BLaER1 treated with 17β-estradiol and CSF1 and Interleukin-3, amounts not matched to agents 10 nM and 100 nM (cell line): ENCODE measurements around the gene MIP.

Experiments used
- H3K27ac ChIP-seq, 11 experiments: shearing (Covaris generic); formaldehyde crosslinking; 2 replicates each; pipeline ENCODE4 v1.8.1; 2022
- H3K27me3 ChIP-seq, 11 experiments: shearing (Covaris generic); formaldehyde crosslinking; 2 replicates each; pipeline ENCODE4 v1.8.1; 2022
- H3K36me3 ChIP-seq, 11 experiments: shearing (Covaris generic); formaldehyde crosslinking; 2 replicates each; pipeline ENCODE4 v1.8.1; 2022
- H3K4me1 ChIP-seq, 10 experiments: shearing (Covaris generic); formaldehyde crosslinking; 2 replicates each; pipeline ENCODE4 v1.8.1; 2022
- H3K4me2 ChIP-seq, 11 experiments: shearing (Covaris generic); formaldehyde crosslinking; 2 replicates each; pipeline ENCODE4 v1.8.1; 2022
- H3K4me3 ChIP-seq, 10 experiments: shearing (Covaris generic); formaldehyde crosslinking; 2 replicates each; pipeline ENCODE4 v1.8.1; 2022
- H3K9ac ChIP-seq, 11 experiments: shearing (Covaris generic); formaldehyde crosslinking; 2 replicates each; pipeline ENCODE4 v1.8.1; 2022
- H3K9me3 ChIP-seq, 11 experiments: shearing (Covaris generic); formaldehyde crosslinking; replicated peaks in 1 of 11; 2 replicates each; pipeline ENCODE4 v1.8.1; 2022
- H4K20me1 ChIP-seq, 11 experiments: shearing (Covaris generic); formaldehyde crosslinking; 2 replicates each; pipeline ENCODE4 v1.8.1; 2022
- Cebpa-rat ChIP-seq, 11 experiments: shearing (Covaris generic); IDR thresholded peaks; 2 replicates each; pipeline ENCODE4 v1.8.1; 2022

MIP gene

DNA sequence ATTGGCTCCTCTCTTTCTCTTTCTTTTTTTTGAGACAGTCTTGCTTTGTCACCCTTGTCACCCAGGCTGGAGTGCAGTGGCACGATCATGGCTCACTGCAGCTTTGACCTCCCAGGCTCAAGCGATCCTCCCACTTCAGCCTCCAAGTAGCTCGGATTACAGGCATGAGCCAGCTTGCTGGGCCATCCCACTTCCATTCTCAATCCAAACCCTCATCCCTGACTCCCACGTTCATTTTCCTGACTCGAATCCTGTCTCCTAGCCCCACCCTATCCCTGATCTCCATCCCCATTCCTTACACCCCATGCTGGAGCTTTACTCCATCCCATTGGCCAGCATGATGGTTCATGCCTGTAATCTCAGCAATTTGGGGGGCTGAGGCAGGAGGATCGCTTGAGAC is 21.7 kb upstream of the MIP start:
- H3K4me1 ChIP-seq, result peaks cover 0 to 17% (median 9%) of the 10 kb centered on the region in 10 experiments; a peak in 14 of 20 replicates
- TF ChIP-seq Cebpa-rat (IDR thresholded peaks at IDR 0.05), result no peak
- no peak overlapping the region for H3K4me2 ChIP-seq
- peaks cover 0 to 47% (median 6%) of the 10 kb centered on the region in 11 experiments; a peak in 7 of 22 replicates for H4K20me1 ChIP-seq
- no peak overlapping the region for H3K4me3 ChIP-seq
- no peaks in the 10 kb centered on the region for H3K9me3 ChIP-seq
- no peak overlapping the region for H3K27ac ChIP-seq
- H3K36me3 ChIP-seq, result peaks cover 8 to 47% (median 30%) of the 10 kb centered on the region in 11 experiments; a peak in 21 of 22 replicates
- no peaks in the 10 kb centered on the region for H3K27me3 ChIP-seq
- H3K9ac ChIP-seq, result no peak overlapping the region

DNA sequence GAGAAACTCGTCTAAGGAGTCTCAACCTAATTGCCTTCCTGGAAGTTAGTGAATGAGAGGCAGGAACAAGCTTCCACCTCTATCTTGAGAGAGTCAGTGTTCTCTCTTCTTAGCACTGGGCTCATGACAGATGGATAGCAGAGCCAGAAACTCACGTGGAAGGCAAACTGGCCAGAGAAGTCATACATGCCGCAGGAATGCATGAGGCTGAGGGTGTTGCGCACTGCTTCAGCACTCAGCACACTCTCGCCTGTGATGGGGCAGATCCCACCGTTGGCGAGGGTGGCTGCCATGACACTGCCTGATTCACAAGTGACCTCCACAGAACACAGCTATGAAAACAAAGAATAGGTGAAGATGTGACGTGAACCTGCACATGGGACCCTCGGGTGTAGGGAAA is 19.9 kb upstream of the MIP start:
- no peak for TF ChIP-seq Cebpa-rat (IDR thresholded peaks at IDR 0.05)
- H3K4me1 ChIP-seq, result peaks cover 5 to 23% (median 19%) of the 10 kb centered on the region in 10 experiments

DNA sequence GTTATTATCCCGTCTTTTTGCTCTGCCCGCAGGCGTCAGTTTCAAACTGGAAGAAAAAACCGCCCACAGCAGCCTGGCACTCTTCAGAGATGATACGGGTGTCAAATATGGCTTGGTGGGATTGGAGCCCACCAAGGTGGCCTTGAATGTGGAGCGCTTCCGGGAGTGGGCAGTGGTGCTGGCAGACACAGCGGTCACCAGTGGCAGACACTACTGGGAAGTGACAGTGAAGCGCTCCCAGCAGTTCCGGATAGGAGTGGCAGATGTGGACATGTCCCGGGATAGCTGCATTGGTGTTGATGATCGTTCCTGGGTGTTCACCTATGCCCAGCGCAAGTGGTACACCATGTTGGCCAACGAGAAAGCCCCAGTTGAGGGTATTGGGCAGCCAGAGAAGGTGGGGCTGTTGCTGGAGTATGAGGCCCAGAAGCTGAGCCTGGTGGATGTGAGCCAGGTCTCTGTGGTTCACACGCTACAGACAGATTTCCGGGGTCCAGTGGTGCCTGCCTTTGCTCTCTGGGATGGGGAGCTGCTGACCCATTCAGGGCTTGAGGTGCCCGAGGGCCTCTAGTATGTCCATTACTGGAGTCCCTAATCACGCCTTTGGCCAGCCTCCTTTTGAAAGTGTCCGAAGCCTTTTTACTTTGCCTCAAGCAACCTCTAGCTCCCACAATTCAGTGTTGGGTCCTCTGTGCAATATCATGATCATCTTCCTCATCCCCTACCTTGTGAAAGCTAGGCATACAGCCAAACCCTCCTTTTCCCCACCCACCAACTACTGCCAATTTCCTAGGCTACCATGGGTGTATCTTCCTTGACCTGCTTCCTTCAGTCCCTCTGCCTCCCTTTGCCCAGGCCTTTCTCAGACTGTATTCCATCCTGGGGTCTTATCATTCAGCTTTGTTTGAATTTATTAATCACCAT is 14.8 kb upstream of the MIP start:
- Histone ChIP-seq H3K9me3 (no peaks in the 10 kb centered on the region), H3K4me3 (peak overlapping the region; percentile 75 to 92 (median 79)), H3K9ac (peak overlapping the region; percentile 89 to 95 (median 92)), H3K4me1 (peaks cover 15 to 37% (median 27%) of the 10 kb centered on the region in 10 experiments), H3K27me3 (no peaks in the 10 kb centered on the region), H3K4me2 (peak overlapping the region; percentile 84 to 99 (median 97)), H4K20me1 (peaks cover 0 to 10% (median 0%) of the 10 kb centered on the region in 11 experiments; a peak in 4 of 22 replicates), H3K36me3 (peaks cover 8 to 50% (median 29%) of the 10 kb centered on the region in 11 experiments; a peak in 20 of 22 replicates), H3K27ac (peak overlapping the region; percentile 81 to 95 (median 92))
- TF ChIP-seq Cebpa-rat (IDR thresholded peaks at IDR 0.05), result no peak

More for the DNA sequence above, 19.9 kb upstream of the MIP start:
- H3K9me3 ChIP-seq, result no peaks in the 10 kb centered on the region
- H3K36me3 ChIP-seq, result peaks cover 8 to 65% (median 37%) of the 10 kb centered on the region in 11 experiments; a peak in 21 of 22 replicates
- H3K9ac ChIP-seq, result no peak overlapping the region
- no peaks in the 10 kb centered on the region for H3K27me3 ChIP-seq
- H3K4me2 ChIP-seq, result no peak overlapping the region
- H3K4me3 ChIP-seq, result no peak overlapping the region
- peaks cover 0 to 36% (median 4%) of the 10 kb centered on the region in 11 experiments; a peak in 5 of 22 replicates for H4K20me1 ChIP-seq
- no peak overlapping the region for H3K27ac ChIP-seq

DNA sequence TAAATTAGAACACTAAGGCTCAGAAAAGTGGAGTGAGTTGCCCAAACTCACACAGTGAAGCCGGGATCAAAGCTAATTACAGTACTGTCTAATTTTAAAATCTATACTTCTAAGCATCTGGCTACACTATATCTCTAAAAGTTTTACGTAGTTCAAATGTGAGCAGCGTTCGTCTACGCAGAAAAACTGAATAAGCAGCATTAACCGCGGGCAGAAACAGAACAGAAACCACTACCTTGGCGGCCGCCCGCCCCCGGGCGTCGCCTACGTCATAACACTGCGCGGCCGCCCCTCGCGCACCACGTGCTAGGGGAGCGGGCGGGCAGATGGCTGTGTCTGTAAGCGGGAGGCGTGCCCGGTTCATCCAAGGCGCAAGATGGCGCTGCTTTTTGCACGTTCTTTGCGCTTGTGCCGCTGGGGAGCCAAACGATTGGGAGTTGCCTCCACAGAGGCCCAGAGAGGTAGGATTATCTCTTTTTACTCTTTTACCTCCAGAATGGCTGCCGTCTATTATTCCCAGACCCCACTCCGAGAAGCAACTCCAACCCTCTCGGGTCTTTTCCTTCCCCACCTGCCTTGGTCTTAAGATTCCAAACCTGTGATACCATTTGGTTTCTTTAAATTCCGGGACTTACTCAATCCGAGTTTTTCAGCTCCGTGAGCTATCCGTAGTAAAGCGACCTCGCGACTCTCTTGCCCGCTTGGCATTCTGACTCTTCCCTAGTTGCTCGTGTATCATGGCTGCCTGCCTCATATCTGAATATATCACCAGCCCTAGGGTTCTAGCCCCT is 14.0 kb upstream of the MIP start, which contains the start of gene SPRYD4:
SPRYD4 (plus strand) TSS at position 363 of the 791 bp plus-strand sequence; CDS start at position 377, 14 bp downstream.
- Histone ChIP-seq H3K27ac (peak within 1 kb of the TSS; percentile 81 to 95 (median 92)), H3K36me3 (peaks cover 4 to 42% (median 26%) of the 10 kb centered on the region in 11 experiments; a peak in 20 of 22 replicates), H3K4me1 (peaks cover 15 to 42% (median 27%) of the 10 kb centered on the region in 10 experiments), H3K4me2 (peak within 1 kb of the TSS; percentile 84 to 99 (median 97)), H3K9me3 (no peaks in the 10 kb centered on the region), H4K20me1 (peaks cover 0 to 8% (median 0%) of the 10 kb centered on the region in 11 experiments; a peak in 3 of 22 replicates), H3K4me3 (peak within 1 kb of the TSS; percentile 75 to 92 (median 79)), H3K9ac (peak within 1 kb of the TSS; percentile 89 to 95 (median 92)), H3K27me3 (no peaks in the 10 kb centered on the region)
- TF ChIP-seq Cebpa-rat (IDR thresholded peaks at IDR 0.05), result no peak

DNA sequence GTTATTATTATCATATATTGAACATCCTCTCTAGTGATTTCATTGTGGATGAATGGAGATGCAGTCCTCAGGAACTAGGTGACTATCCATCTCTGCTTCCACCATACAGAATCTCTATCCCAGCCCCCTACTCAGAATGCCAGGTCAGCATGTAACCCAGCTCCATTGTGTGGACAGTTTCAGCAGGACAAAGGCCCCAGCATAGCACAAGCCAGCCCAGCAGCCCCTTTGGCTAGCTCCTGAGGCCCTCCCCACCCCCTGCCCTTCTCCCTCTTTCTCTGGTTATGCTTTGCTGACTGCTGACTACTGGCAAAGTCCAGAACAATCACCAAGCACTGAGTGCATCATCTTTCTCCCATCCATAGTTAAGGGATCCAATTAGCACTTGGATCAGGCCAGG is 8.1 kb upstream of the MIP start:
- peak overlapping the region in 3 of 11 experiments; percentile 2 to 38 (median 5); a peak in 3 of 22 replicates for H3K9ac ChIP-seq
- no peaks in the 10 kb centered on the region for H3K36me3 ChIP-seq
- H3K4me3 ChIP-seq, result no peak overlapping the region
- peaks cover 23 to 31% (median 26%) of the 10 kb centered on the region in 10 experiments for H3K4me1 ChIP-seq
- no peaks in the 10 kb centered on the region for H3K27me3 ChIP-seq
- H3K9me3 ChIP-seq, result no peaks in the 10 kb centered on the region
- H3K4me2 ChIP-seq, result no peak overlapping the region
- 0 out of 22 replicates have a peak overlapping the region, but pooled peaks of 2 of the 11 experiments have one; percentile 1 to 32 for H3K27ac ChIP-seq
- no peak for TF ChIP-seq Cebpa-rat (IDR thresholded peaks at IDR 0.05)
- H4K20me1 ChIP-seq, result no peaks in the 10 kb centered on the region

DNA sequence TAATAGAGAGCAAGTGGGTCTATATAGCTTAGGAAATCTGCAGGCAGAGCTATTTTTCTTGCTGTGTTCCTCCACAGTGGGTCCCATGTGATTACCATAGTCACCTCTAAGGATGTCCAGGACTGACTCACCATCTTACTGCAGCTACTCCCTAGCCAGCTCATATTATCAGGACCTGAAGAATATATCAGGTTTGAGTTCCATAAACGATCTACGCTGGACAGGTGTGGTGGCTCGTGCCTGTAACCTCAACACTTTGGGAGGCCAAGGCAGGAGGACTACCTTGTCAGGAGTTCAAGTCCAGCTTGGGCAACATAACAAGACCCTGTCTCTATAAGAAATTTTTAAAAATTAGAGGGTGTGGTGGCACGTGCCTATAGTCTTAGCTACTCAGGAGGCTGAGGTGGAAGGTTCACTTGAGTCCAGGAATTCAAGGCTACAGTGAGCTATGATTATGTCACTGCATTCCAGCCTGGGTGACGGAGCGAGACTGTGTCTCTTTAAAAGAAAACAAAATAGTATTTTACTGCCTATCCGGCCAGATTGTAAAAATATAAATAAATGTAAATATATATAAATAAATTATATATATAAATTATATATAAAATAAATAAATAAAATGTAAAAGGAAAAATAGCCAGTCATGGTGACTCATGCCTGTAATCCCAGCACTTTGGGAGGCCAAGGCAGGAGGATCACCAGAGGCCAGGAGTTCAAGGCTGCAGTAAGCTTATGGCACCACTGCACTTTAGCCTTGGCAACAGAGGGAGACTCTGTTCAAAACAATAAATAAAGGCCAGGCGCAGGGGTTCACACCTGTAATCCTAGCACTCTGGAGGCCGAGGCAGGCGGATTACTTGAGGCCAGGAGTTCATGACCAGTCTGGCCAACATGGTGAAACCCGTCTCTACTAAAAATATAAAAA is 7.0 kb upstream of the MIP start:
- H3K27me3 ChIP-seq, result no peaks in the 10 kb centered on the region
- peak overlapping the region in 8 of 11 experiments; percentile 69 to 88 (median 78); a peak in 15 of 22 replicates for H3K27ac ChIP-seq
- peak overlapping the region in 5 of 11 experiments; percentile 5 to 72 (median 55); a peak in 6 of 22 replicates for H3K9ac ChIP-seq
- no peaks in the 10 kb centered on the region for H3K36me3 ChIP-seq
- H4K20me1 ChIP-seq, result no peaks in the 10 kb centered on the region
- TF ChIP-seq Cebpa-rat (IDR thresholded peaks at IDR 0.05), result no peak
- H3K4me2 ChIP-seq, result peak overlapping the region in 5 of 11 experiments; percentile 18 to 67 (median 54); a peak in 6 of 22 replicates
- no peak overlapping the region for H3K4me3 ChIP-seq
- peaks cover 20 to 27% (median 25%) of the 10 kb centered on the region in 10 experiments for H3K4me1 ChIP-seq
- no peaks in the 10 kb centered on the region for H3K9me3 ChIP-seq

DNA sequence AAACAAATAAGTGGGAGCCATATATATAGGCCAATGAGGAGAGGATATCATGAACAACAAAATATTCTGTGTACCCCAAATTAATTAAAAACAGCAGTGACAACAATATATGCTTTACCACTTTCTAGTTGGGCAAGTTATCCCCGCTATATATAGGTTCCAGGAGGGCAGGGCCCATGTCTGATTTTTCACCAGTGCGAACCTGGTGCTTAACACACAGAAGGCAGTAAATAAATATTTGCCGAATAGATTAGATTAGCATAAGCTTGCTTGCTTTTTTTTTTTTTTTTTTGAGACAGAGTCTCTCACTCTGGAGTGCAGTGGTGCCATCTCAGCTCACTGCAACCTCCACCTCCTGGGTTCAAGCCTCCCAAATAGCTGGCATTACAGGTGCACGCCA is 3.4 kb upstream of the MIP start:
- Histone ChIP-seq H3K4me3 (no peak overlapping the region), H3K27me3 (no peaks in the 10 kb centered on the region), H3K9me3 (no peaks in the 10 kb centered on the region), H3K9ac (no peak overlapping the region), H3K27ac (no peak overlapping the region), H3K36me3 (no peaks in the 10 kb centered on the region), H3K4me1 (peaks cover 16 to 27% (median 24%) of the 10 kb centered on the region in 10 experiments), H4K20me1 (no peaks in the 10 kb centered on the region), H3K4me2 (no peak overlapping the region)
- TF ChIP-seq Cebpa-rat (IDR thresholded peaks at IDR 0.05), result no peak

DNA sequence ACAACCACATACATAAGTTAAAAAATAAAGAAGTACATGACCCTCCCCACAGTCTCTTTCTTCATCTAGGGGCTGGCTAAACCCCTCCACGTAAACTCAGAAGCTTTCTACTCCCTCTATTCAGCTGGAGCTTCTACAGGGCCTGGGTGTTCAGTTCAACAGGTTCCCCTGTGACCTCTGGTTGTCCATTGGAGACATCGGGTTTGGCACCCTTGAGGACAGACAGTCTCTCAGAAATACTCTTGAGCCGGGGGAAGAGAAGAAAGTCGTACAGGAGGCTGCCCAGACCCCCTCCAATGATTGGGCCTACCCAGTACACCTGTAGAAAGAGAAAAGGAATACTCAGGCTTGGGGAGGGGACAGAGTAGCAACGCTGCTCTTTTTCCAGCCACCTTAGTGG is 3.3 kb downstream of the MIP start:
- Histone ChIP-seq H3K9ac (no peak overlapping the region), H3K27me3 (no peaks in the 10 kb centered on the region), H3K4me1 (peaks cover 24 to 35% (median 26%) of the 10 kb centered on the region in 10 experiments), H4K20me1 (no peaks in the 10 kb centered on the region), H3K9me3 (peaks cover 0 to 2% (median 0%) of the 10 kb centered on the region in 11 experiments; a peak in 2 of 22 replicates), H3K27ac (no peak overlapping the region), H3K36me3 (peaks cover 0 to 8% (median under 1%) of the 10 kb centered on the region in 11 experiments; a peak in 6 of 22 replicates), H3K4me2 (no peak overlapping the region), H3K4me3 (no peak overlapping the region)
- TF ChIP-seq Cebpa-rat (IDR thresholded peaks at IDR 0.05), result no peak
